Measurements from ENCODE around the gene MCCC1.
"Not testable (repeated sequence)": the region's sequence is repeated elsewhere in the genome, so short reads cannot be mapped to it uniquely, and the experiment has no call there.

The MCCC1 gene

DNA sequence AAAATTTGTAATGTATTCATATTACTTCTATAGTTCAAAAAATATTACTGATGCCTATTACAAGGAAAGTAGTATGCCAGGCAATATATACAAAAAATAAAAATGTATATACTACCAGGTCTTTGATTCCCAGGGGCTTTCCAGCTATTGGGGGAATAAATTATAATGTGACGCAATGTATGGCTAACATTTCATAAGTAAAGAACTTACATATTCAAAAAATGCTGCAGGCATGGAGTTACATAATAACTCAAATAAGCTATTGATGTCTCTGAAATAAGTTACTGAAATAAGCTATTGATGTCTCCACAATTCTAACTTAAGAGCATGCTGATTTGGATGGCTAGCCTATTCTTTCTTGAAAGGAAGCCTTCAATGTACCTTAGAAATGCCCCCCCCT is 30.2 kb downstream of the MCCC1 start:
- TF ChIP-seq, protein P1, sequence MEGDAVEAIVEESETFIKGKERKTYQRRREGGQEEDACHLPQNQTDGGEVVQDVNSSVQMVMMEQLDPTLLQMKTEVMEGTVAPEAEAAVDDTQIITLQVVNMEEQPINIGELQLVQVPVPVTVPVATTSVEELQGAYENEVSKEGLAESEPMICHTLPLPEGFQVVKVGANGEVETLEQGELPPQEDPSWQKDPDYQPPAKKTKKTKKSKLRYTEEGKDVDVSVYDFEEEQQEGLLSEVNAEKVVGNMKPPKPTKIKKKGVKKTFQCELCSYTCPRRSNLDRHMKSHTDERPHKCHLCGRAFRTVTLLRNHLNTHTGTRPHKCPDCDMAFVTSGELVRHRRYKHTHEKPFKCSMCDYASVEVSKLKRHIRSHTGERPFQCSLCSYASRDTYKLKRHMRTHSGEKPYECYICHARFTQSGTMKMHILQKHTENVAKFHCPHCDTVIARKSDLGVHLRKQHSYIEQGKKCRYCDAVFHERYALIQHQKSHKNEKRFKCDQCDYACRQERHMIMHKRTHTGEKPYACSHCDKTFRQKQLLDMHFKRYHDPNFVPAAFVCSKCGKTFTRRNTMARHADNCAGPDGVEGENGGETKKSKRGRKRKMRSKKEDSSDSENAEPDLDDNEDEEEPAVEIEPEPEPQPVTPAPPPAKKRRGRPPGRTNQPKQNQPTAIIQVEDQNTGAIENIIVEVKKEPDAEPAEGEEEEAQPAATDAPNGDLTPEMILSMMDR (IDR thresholded peaks at IDR 0.05; ENCODE audit: insufficient read depth, missing control alignments), result no peak
- FAIRE-seq (no peak), DNase-seq (ENCODE audit: insufficient read length, low spot score) (no peak)

GRCh38 chr3:183066891-183067290 is 32.4 kb downstream of the MCCC1 start:
- FAIRE-seq; DNase-seq (ENCODE audit: insufficient read length, low spot score): not testable (repeated sequence)

GRCh38 chr3:183064475-183064874 is 34.8 kb downstream of the MCCC1 start:
- TF ChIP-seq, protein P1 (IDR thresholded peaks at IDR 0.05; ENCODE audit: insufficient read depth, missing control alignments), result no peak
- FAIRE-seq, result no peak
- no peak for DNase-seq (ENCODE audit: insufficient read length, low spot score)

- DNase-seq (ENCODE audit: insufficient read length, low spot score), result no peak
- TF ChIP-seq, protein P1 (IDR thresholded peaks at IDR 0.05; ENCODE audit: insufficient read depth, missing control alignments), result no peak
- no peak for FAIRE-seq
These were observed 37.7 kb downstream of the MCCC1 start for GRCh38 chr3:183061391-183062172.

GRCh38 chr3:183058351-183058750 is 40.9 kb downstream of the MCCC1 start:
- DNase-seq (ENCODE audit: insufficient read length, low spot score) (no peak), FAIRE-seq (no peak)
- TF ChIP-seq, protein P1 (IDR thresholded peaks at IDR 0.05; ENCODE audit: insufficient read depth, missing control alignments), result no peak

DNA sequence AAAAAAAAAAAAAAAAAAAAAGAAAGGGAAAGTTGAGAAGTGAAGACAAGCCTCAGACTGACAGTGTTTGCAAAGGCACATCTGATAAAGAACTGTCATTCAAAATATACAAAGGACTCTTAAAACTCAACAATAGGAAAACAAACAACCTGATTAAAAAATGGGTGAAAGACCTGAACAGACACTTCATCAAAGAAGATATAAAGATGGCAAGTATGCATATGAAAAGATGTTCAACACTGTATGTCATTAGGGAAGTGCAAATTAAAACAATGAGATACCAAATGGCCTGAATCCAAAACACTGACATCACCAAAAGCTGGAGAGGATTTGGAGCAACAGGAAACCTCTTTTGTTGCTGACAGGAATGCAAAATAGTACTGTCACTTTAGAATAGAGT is 48.6 kb downstream of the MCCC1 start:
- FAIRE-seq (no peak), DNase-seq (ENCODE audit: insufficient read length, low spot score) (no peak)
- TF ChIP-seq, protein P1 (IDR thresholded peaks at IDR 0.05; ENCODE audit: insufficient read depth, missing control alignments), result no peak

DNA sequence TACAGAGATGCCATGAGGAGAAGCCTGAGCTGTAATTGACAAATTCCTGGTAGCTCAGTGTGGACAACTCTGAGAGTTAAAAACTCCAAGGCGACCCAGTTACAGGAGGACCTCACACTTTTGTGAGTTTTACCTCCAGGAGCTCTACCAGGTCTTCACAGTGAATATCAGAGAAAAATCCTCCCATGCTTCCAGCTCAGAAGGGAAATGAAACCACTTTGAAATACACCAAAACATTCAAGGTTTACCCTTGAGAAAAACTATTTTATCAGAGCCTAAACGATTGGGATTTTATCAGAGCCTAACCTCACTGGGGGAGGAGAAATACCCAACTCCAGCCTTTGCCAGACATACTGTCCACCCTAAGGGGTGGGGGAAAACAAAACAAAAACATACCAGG is 52.4 kb downstream of the MCCC1 start:
- FAIRE-seq, result no peak
- TF ChIP-seq, protein P1 (IDR thresholded peaks at IDR 0.05; ENCODE audit: insufficient read depth, missing control alignments), result no peak
- no peak for DNase-seq (ENCODE audit: insufficient read length, low spot score)

Measured in D721Med (cell line).